GM21515 (cell line): Measurements from ENCODE around the gene HOXB3.

Source experiments
- ATAC-seq: cut with Tn5 transposase; IDR thresholded peaks from one replicate; pipeline ENCODE4 v1.9.1; 2021; ENCODE audit not compliant: unreplicated experiment

The HOXB3 gene

GRCh38 chr17:48600244-48601098 lies 10.4 kb upstream of the HOXB3 start:
- ATAC-seq: no peak

GRCh38 chr17:48599354-48599753 lies 9.3 kb upstream of the HOXB3 start:
- ATAC-seq: no peak

GRCh38 chr17:48598736-48599135 lies 8.7 kb upstream of the HOXB3 start:
- ATAC-seq: no peak

DNA sequence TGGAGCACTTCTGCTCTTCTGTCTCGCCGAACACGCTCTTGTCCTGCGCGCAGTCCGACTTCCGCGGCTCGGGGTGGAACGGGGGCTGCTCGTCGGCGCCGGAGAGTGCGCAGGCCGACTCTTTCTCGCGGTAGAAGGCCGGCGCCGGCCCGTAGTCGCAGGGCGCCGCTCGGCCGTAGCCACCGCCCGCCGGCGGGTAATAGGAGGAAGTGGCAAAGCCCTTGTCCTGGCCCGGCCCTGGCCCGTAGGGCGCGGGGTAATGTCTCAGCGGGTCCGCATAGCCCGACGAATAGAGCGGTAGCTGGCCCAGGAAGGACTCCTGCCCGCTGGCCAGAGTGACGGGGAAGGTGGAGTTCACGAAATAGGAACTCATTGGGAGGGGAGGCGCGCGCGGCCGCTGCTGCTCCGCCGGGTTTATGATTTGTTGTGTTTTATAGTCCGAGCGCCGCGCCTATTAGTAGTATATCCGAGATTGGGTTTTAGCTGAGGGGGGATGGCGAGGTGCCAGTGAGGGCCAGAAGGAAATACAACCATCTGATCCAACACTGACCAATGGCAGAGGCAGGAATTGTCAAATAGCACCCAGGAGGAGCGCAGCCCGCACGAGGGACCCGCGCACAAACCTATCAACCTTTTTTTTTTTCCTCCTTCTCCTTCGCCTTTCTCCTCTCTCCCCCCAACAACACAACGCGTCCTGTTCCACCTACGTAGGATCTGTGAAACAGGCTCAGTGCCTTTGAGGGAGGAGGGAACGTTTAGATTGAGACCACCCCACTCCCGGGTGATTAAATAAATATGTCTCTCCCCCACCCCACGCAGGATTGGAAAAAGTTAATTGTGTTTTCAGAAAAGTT lies 8.0 kb upstream of the HOXB3 start:
- no peak for ATAC-seq

- ATAC-seq: no peak
These were observed 7.4 kb upstream of the HOXB3 start for GRCh38 chr17:48597528-48597777.

DNA sequence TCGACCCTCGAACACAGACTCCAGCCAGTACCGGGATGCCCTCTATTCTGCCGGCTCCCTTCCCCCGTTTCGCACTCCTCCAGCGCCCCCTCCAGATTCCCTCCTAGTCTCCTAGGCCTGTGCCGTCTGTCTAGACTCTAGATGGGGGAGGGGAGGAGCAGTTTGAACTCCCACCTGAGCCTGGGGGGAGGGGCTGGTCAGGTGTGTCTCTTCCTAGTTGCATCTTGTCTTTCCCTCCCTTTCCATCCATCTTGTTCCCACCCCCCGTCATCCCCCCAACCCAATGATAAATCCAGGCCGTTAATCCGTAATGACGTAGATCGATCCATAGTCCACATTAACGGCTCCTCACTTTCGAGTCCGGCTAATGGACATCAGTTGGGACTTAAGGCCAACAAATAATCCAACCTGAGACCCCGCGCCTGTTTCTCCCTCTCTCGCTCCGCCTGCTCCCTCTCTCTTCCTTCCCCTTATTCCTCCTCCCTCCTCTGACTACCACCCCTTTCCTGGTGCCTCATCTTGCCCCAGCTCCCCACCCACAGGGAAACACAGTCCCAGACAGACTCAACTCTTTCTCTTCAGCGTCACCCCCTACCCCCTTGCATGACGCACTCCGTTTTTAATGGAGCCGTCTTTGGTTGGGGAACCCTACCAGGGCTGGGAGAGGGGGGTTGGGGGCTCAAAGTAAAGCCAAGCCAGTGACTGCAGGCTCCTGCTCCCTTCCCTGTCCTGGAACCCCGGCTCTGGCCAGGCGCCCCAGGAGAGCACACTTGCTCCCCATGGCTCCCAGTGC lies 6.9 kb upstream of the HOXB3 start:
- ATAC-seq: no peak

DNA sequence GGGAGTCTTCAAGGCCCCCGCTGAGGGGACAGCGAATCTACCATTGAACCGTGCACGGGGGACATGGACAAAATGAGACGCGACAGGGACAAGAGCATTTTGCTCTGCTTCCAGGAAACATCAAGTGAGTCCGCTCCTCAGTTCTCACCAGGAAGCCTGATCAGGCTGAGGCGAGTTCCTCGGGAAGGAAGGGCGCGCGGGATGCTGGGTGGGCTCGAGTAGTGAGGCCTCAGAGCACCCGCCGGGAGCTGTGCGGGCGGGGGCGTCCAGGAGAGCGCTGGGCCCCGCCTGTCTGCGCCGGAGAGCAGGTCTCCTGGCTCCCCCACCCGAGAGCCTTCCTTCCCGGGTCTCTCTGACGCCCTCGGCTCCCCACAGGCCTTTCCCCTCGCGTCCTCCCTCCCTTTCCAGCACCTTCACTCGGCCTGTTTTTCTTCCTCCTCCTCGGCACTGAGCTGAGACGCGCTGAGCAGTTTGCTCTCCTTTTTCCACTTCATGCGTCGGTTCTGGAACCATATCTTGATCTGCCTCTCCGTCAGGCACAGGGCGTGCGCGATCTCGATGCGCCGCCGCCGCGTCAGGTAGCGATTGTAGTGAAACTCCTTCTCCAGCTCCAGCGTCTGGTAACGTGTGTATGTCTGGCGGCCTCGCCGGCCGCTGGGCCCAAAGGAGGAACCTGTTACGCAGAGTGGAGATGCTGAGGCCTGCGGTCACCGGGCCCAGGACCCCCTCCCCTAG lies 6.1 kb upstream of the HOXB3 start:
- ATAC-seq: no peak

DNA sequence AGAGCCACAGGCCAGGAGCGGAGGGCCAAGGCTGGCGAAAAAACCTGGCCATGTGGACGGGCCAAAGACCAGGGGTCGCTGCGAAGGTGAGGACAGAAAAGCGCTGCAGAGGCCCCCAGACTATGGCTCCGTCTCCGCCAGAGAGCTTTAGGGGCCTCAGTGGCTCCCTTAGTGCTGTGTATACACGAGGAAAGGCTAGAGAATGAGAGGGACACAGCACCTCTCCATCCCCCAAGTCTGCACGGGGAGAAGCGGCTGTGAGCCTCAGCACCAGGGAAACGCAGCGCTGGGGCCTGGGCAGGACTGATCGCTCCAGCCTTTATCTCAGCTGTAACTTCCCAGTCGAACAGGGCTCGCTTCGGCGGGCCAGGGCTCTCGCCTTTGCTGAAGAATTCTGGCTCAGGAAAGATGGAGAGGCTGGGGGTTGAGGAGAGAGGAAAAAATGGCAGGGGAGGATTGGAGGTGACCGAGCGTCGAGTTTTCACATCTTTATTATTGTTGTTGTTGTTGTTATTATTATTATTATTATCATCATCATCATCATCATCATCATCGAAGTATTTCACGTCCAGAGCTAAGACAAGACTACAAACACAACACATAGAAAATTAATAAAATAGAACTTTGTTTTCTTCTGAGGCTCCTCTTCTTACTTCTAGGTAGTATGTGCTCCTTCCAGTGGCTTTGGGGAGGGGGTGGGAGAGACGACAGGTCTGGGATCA lies 5.4 kb upstream of the HOXB3 start:
- no peak for ATAC-seq

GRCh38 chr17:48594538-48595277 lies 4.7 kb upstream of the HOXB3 start:
- no peak for ATAC-seq

GRCh38 chr17:48593840-48594537 lies 3.9 kb upstream of the HOXB3 start:
- no peak for ATAC-seq

GRCh38 chr17:48593126-48593829 lies 3.2 kb upstream of the HOXB3 start, which contains the start of gene HOXB5:
Gene HOXB5 (minus strand): TSS chr17:48593779. CDS start chr17:48593682, 97 bp downstream.
- ATAC-seq: no peak

DNA sequence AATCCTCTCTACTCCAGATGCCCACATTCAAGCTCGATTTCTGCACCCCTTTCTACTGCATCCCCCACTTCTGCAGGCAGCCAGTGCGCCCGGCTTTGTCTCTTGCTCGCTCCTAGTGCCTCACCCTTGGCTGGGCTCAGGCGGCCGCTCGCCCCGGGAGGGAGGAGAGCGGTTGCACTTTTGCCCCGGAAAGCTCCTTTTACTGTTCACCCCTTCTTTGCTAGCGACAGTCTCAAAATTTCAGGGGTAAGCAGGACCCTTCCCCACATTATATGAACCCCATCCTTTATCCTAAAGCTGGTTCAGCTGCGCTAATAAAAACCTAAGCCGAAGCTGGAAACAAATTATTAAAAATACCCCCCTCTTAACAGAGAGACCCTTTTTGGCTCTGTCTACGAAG lies 2.5 kb upstream of the HOXB3 start:
- ATAC-seq: no peak

- no peak for ATAC-seq
These were observed 2.0 kb upstream of the HOXB3 start for GRCh38 chr17:48592057-48592514.

DNA sequence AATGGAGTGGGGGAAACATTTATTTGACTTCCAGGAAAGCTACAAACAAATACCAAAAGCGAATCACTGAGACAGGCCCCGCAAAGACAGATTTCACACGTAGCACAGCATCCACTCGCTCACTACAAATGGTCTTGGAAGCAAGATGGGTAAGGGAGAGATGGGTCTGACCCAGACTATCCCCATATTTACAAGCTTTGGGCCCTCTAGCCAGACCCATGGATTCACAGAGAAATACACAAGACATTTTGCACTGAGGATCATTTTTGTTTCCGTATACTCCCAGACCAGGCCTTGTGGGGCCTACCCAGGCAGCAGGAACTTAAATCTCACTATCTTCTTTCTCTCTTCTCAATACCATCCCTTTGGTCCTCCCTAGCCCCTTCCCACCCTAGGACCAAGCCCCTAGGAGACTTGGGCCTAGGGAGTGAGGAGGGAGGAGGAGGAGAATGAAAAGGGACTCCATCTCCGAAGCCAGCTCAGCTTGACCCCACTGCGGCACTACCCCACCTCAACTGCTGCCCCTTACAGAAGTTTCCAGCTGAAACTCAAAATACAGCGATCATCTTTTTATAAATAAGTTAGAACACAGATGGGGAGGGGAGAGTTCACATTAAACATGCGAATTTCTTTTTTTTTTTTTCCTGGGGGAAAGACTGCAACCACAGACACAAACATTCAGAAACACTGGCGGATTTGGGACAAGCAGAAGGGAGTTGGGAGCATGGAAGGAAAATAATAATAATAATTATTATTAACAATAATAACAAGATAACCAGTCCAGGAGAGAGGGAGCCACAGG lies 1.4 kb upstream of the HOXB3 start:
- no peak for ATAC-seq

DNA sequence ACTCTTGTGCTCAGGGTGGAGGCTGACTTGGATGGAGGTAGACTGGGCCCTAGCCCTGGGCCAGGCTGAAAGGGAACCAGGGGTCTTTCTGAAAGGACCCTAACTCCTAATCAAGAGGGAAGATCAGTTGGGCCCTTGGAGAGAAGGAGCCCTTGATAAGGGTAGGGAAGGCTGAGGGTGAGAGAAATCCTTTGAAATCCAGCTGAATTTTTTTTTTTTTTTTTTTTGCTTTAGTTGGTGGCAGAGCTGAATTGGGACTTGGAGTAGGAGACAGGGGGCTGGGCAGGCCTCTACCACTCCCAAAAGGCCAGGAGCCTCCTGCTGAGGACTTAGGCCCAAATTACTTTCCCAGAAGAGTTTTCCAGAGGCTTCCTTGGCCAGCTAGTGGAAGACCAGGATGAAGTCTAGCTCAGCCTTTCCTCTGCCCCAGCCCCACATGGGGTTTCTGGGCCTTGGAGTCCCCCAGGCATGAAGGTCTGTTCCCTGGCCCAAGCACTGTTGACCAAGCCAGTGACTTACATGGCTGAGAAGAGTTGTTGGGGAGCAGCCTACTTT lies 643 bp upstream of the HOXB3 start:
- ATAC-seq: no peak

GRCh38 chr17:48589060-48589830 lies 796 bp downstream of the HOXB3 start:
- no peak for ATAC-seq
